Activated CD8-positive, alpha-beta memory T cell treated with anti-CD3 and anti-CD28 coated beads, Interleukin-2, amount 50 U/mL, for 1 hour (primary cell): ENCODE measurements around the gene STK32B.
"Not testable (repeated sequence)": the region's sequence is repeated elsewhere in the genome, so short reads cannot be mapped to it uniquely, and the experiment has no call there.

ENCODE experiments used
- DNase-seq: peaks from one replicate; pipeline ENCODE4 v3.0.0-alpha.2; 2020; ENCODE audit errors: extremely low read depth

Gene STK32B

GRCh38 chr4:5209862-5210261 is 158.6 kb downstream of the STK32B start:
- no peak for DNase-seq

- DNase-seq, result no peak
Measured at GRCh38 chr4:5211282-5211839, 160.1 kb downstream of the STK32B start.

GRCh38 chr4:5212255-5213013 is 161.2 kb downstream of the STK32B start:
- no peak for DNase-seq

- DNase-seq, result no peak
Measured at GRCh38 chr4:5213087-5213595, 161.9 kb downstream of the STK32B start.

- DNase-seq, result no peak
Measured at GRCh38 chr4:5215321-5215720, 164.0 kb downstream of the STK32B start.

- DNase-seq, result no peak
Measured at GRCh38 chr4:5217421-5217820, 166.1 kb downstream of the STK32B start.

- DNase-seq, result no peak
Measured at GRCh38 chr4:5218376-5219069, 167.2 kb downstream of the STK32B start.

GRCh38 chr4:5220028-5220427 is 168.7 kb downstream of the STK32B start:
- DNase-seq, result no peak

DNA sequence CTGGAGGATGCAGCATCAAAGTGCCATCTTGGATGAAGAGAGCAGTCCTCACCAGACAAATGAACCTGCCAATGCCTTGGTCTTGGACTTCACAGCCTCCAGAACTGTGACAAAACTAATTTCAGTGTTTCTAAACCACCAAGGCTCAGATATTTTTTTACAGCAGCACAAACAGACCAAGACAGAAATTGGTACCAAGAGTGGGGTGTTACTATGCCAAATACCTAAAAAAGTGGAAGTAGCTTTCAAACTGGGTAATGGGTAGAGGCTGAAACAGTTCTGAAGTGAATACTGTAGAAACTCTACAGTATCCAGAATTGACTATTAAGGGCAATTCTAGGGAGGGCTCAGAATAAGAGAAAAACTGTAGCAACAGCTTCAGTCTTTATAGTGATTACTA is 170.8 kb downstream of the STK32B start:
- DNase-seq, result no peak

GRCh38 chr4:5222951-5223350 is 171.7 kb downstream of the STK32B start:
- no peak for DNase-seq

GRCh38 chr4:5224340-5224739 is 173.1 kb downstream of the STK32B start:
- DNase-seq, result no peak

DNA sequence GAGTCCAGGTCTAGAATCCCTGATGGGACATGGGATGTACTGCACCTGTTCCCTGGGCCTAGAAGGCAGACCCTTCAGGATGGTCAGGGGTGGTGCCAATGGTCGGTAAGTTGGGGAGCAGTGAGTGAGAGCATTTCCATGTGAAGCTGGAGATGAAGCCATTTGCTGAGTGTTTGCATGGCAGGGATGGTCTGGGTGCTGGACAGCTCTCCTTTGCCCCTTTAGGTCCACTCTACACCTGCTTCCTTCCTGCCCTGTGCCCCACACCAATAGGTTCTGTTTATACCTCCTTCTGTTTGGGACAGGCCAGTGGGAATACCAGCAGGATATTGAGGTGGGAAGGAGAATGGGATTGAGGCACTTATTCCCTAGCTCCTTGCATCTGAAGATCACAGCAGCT is 181.3 kb downstream of the STK32B start:
- DNase-seq, result no peak

GRCh38 chr4:5237086-5237660 is 185.9 kb downstream of the STK32B start:
- no peak for DNase-seq

GRCh38 chr4:5238173-5238572 is 186.9 kb downstream of the STK32B start:
- DNase-seq, result no peak

GRCh38 chr4:5247061-5247460 is 195.8 kb downstream of the STK32B start:
- DNase-seq, result not testable (repeated sequence)

- no peak for DNase-seq
Measured at GRCh38 chr4:5247735-5248134, 196.5 kb downstream of the STK32B start.

GRCh38 chr4:5249727-5250126 is 198.4 kb downstream of the STK32B start:
- no peak for DNase-seq

- not testable (repeated sequence) for DNase-seq
Measured at GRCh38 chr4:5250536-5250935, 199.3 kb downstream of the STK32B start.

- no peak for DNase-seq
Measured at GRCh38 chr4:5256421-5256820, 205.1 kb downstream of the STK32B start.

DNA sequence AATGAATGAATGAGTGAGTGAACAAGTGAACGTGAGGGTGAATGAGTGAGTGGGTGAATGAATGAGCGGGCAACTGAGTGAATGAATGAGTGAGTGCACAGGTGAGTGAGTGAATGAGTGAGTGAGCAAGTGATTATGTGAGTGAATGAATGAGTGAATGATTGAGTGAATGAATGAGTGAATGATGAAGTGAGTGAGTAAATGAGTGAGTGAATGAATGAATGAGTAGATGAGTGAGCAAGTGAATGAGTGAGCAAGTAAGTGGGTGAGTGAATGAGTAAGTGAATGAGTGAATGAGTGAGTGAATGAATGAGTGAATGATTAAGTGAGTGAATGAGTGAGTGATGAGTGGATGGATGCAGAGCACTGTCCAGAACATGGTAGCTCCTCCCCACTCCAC is 205.8 kb downstream of the STK32B start:
- no peak for DNase-seq

DNA sequence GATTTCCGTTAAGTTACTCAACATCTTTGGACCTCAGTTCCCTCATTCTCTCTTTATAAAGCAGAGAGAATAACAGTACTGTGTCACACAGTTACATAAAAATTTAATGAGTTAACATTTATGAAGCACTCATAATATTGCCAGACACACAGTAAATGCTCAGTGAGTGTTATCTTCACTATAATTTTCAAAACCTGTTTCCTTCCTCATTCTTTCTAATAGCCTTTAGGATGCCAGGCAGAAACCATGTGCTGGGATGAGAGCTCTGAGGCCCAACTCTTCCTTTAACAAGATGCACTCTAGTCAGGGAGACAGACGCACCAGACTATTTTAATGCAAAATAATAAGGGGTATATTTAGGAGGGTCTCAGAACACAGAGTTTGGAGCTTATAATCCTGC is 208.2 kb downstream of the STK32B start:
- DNase-seq, result no peak

DNA sequence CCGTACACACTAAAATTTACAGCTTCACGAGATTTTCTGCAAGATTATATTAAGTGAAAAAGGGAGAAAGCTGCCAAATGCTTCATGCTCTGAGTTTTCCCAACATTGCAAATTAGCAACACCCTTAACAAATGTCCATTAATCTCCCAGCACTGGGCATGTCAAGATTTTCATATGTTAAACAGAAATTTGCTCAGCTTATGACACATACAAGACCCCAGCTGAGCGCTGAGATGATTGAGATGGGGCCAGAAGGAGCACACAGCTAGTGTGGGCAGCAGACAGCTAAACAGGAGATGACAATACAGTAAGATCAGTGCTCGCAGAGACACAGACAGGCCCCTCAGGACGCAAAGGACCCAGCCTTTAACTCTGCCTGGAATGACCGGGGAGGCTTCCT is 208.8 kb downstream of the STK32B start:
- no peak for DNase-seq

GRCh38 chr4:5261866-5262265 is 210.6 kb downstream of the STK32B start:
- DNase-seq, result no peak
